HG03095 (cell line): ENCODE results near the gene MYL2.

Source experiments
- ATAC-seq: cut with Tn5 transposase; IDR thresholded peaks from one replicate; pipeline ENCODE4 v1.9.1; 2021; ENCODE audit warnings: moderate library complexity; ENCODE audit not compliant: unreplicated experiment

Gene MYL2

GRCh38 chr12:110901401-110901800, 19.0 kb downstream of the MYL2 start:
- no peak for ATAC-seq

GRCh38 chr12:110896559-110896958, 23.8 kb downstream of the MYL2 start:
- ATAC-seq = no peak

- no peak for ATAC-seq
Measured at GRCh38 chr12:110893956-110894355, 26.4 kb downstream of the MYL2 start.

- ATAC-seq = no peak
Measured at GRCh38 chr12:110889361-110889760, 31.0 kb downstream of the MYL2 start.

- ATAC-seq = no peak
Measured at GRCh38 chr12:110888256-110888991, 32.0 kb downstream of the MYL2 start.

GRCh38 chr12:110885152-110885840, 35.1 kb downstream of the MYL2 start:
- no peak for ATAC-seq

GRCh38 chr12:110883251-110883650, 37.1 kb downstream of the MYL2 start:
- ATAC-seq = no peak

GRCh38 chr12:110880651-110881050, 39.7 kb downstream of the MYL2 start:
- ATAC-seq = no peak

GRCh38 chr12:110874781-110875180, 45.6 kb downstream of the MYL2 start:
- no peak for ATAC-seq

- no peak for ATAC-seq
Measured at GRCh38 chr12:110874351-110874750, 46.0 kb downstream of the MYL2 start.

- no peak for ATAC-seq
Measured at GRCh38 chr12:110872100-110872499, 48.3 kb downstream of the MYL2 start.

- ATAC-seq = no peak
Measured at GRCh38 chr12:110869803-110870202, 50.6 kb downstream of the MYL2 start.

- ATAC-seq = no peak
Measured at GRCh38 chr12:110869026-110869425, 51.4 kb downstream of the MYL2 start.

GRCh38 chr12:110865521-110865920, 54.9 kb downstream of the MYL2 start:
- no peak for ATAC-seq

- ATAC-seq = no peak
Measured at GRCh38 chr12:110863161-110863560, 57.2 kb downstream of the MYL2 start.

- no peak for ATAC-seq
Measured at GRCh38 chr12:110862329-110862728, 58.0 kb downstream of the MYL2 start.

- no peak for ATAC-seq
Measured at GRCh38 chr12:110861729-110862128, 58.6 kb downstream of the MYL2 start.
